ENCODE results near the gene SASH1. TPM values are rescaled to one million over a fixed set of nuclear protein-coding genes. Genes with fewer than 3 reads are reported as not detected.

Gene SASH1
- total RNA-seq, 1 donor from 2014 or later, result 75.7 TPM

DNA sequence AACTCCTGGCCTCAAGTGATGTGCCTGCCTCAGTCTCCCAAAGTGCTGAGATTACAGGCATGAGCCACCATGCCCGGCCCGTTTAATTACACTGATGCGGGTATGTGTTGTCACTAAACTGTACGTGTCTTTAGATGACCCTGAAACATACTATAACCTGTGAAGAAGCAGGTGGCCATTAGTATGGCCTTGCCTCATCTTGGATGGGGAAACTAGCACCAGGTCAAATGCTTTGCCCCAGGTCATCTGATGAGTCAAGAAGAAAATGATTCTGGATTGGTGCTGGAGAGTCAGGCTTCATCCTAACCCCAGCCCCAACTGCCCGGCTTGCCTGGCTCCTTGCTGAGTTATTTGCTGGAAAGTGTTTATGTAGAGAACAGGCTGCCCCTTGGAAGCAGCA is 2.9 kb upstream of the SASH1 start:
- H3K9me3 Mint-ChIP-seq (ENCODE audit: unreplicated experiment), result no peaks in the 10 kb centered on the region
- TF ChIP-seq, protein P1, sequence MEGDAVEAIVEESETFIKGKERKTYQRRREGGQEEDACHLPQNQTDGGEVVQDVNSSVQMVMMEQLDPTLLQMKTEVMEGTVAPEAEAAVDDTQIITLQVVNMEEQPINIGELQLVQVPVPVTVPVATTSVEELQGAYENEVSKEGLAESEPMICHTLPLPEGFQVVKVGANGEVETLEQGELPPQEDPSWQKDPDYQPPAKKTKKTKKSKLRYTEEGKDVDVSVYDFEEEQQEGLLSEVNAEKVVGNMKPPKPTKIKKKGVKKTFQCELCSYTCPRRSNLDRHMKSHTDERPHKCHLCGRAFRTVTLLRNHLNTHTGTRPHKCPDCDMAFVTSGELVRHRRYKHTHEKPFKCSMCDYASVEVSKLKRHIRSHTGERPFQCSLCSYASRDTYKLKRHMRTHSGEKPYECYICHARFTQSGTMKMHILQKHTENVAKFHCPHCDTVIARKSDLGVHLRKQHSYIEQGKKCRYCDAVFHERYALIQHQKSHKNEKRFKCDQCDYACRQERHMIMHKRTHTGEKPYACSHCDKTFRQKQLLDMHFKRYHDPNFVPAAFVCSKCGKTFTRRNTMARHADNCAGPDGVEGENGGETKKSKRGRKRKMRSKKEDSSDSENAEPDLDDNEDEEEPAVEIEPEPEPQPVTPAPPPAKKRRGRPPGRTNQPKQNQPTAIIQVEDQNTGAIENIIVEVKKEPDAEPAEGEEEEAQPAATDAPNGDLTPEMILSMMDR (IDR thresholded peaks at IDR 0.05), result no peak
- peaks cover 26% of the 10 kb centered on the region for H3K4me1 Mint-ChIP-seq (ENCODE audit: unreplicated experiment)
- H3K36me3 Mint-ChIP-seq (ENCODE audit: unreplicated experiment), result no peaks in the 10 kb centered on the region
- no peak overlapping the region for H3K27ac Mint-ChIP-seq (ENCODE audit: unreplicated experiment)
- no peak overlapping the region for H3K4me3 Mint-ChIP-seq (ENCODE audit: unreplicated experiment)
- no peaks in the 10 kb centered on the region for H3K27me3 Mint-ChIP-seq (ENCODE audit: unreplicated experiment)
- DNase-seq (ENCODE audit: extremely low spot score, unreplicated experiment), result no peak

DNA sequence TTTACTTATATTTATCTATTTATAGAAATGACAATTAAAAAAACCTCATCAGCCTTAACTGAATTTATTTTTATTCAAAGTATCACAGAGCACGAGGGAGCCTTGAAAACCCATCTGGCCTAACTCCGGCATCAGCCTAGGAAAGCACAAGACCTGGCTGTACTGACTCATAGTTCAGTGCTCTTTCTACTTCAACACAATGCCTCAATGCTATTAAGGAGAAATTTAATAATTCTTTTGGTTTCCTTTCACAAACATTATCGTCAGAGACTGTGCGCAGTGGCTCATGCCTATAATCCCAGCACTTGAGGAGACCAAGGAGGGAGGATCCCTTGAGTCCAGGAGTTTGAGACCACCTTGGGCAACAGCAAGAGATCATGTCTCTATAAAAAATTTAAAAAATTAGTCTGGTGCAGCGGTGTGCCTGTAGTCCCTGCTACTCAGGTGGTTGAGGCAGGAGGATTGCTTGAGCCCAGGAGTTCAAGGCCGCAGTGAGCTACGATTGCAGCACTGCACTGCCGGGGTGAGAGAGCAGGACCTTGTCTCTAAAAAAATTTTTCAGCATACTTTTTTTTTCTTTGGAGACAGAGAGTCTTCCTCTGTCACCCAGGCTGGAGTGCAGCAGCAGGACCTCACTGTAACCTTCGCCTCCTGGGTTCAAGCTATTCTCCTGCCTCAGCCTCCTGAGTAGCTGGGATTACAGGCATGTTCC is 1.9 kb upstream of the SASH1 start:
- TF ChIP-seq, protein P1 (IDR thresholded peaks at IDR 0.05), result no peak
- H3K27me3 Mint-ChIP-seq (ENCODE audit: unreplicated experiment), result no peaks in the 10 kb centered on the region
- no peak overlapping the region for H3K27ac Mint-ChIP-seq (ENCODE audit: unreplicated experiment)
- no peaks in the 10 kb centered on the region for H3K9me3 Mint-ChIP-seq (ENCODE audit: unreplicated experiment)
- H3K4me1 Mint-ChIP-seq (ENCODE audit: unreplicated experiment), result peaks cover 31% of the 10 kb centered on the region
- DNase-seq (ENCODE audit: extremely low spot score, unreplicated experiment), result no peak
- no peak overlapping the region for H3K4me3 Mint-ChIP-seq (ENCODE audit: unreplicated experiment)
- no peaks in the 10 kb centered on the region for H3K36me3 Mint-ChIP-seq (ENCODE audit: unreplicated experiment)

DNA sequence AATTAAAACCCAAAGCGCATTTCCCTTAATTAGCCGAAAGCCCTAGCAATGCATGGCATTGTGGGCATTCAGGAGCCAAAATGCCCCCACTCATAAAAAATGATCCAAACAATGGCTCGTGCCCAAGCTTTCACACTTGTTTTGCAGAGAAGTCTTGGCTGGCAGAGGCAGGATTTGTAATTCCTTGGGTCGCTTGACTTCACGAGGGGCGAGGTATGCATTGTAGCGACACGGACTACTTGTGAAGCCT is 613 bp upstream of the SASH1 start:
- TF ChIP-seq, protein P1 (IDR thresholded peaks at IDR 0.05), result no peak
- Mint-ChIP-seq H3K27me3 (ENCODE audit: unreplicated experiment) (no peaks in the 10 kb centered on the region), H3K27ac (ENCODE audit: unreplicated experiment) (peak overlapping the region; percentile 99), H3K4me3 (ENCODE audit: unreplicated experiment) (peak overlapping the region; percentile 95), H3K9me3 (ENCODE audit: unreplicated experiment) (no peaks in the 10 kb centered on the region), H3K4me1 (ENCODE audit: unreplicated experiment) (peaks cover 44% of the 10 kb centered on the region), H3K36me3 (ENCODE audit: unreplicated experiment) (peaks cover 2% of the 10 kb centered on the region)
- DNase-seq (ENCODE audit: extremely low spot score, unreplicated experiment), result no peak

DNA sequence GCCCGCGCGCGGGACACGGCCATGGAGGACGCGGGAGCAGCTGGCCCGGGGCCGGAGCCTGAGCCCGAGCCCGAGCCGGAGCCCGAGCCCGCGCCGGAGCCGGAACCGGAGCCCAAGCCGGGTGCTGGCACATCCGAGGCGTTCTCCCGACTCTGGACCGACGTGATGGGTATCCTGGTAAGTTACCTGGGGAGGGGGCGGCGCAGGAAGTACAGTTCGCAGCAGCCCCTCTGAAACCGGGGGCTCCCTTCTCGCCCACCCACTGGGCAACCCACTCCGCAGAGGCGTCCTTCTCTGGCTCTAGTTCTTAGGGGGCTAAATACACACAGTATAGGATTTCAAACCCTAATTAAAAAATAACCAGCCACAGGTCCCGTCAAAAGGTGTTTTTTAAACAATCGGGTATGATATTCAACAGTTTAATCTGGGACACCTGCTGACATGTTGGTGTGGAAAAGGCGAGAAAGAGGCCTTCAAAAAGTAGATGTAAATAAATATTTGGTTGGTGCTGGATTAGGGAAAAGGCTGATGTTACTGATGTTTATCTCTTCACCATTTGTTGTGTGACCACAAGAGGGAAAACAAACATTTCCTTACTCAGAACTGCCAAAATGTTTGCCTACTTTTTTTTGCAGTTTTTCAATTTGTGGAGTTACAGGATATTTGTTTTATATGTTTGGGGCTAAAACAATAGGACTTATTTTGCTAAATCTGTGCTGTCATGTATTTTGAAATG is 577 bp downstream of the SASH1 start:
- peak overlapping the region; percentile 43 for H3K27ac Mint-ChIP-seq (ENCODE audit: unreplicated experiment)
- peaks cover 2% of the 10 kb centered on the region for H3K36me3 Mint-ChIP-seq (ENCODE audit: unreplicated experiment)

DNA sequence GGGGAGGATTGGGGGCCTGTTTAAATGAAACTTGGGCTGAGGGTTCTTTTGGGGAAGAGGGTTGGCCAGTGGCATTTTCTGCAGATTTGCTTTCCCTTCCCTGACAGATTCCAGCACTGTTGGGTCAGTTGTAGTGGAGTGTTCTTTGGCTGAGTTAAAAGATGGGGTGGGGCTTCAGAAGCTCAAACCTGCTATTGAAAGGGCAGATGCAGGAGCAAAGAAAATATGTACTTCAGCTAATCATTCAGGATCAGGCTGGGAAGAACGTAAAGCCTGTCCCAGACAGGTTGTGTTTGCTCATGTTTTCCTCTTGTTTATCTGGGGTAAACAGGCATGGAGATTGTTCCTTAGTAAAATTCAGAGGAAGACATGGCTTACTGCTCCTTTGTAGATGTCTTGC is 2.5 kb downstream of the SASH1 start:
- Mint-ChIP-seq H3K9me3 (ENCODE audit: unreplicated experiment) (no peaks in the 10 kb centered on the region), H3K4me3 (ENCODE audit: unreplicated experiment) (peak overlapping the region; percentile 38), H3K36me3 (ENCODE audit: unreplicated experiment) (peaks cover 5% of the 10 kb centered on the region), H3K27ac (ENCODE audit: unreplicated experiment) (peak overlapping the region; percentile 20), H3K4me1 (ENCODE audit: unreplicated experiment) (peaks cover 54% of the 10 kb centered on the region), H3K27me3 (ENCODE audit: unreplicated experiment) (no peaks in the 10 kb centered on the region)
- no peak for DNase-seq (ENCODE audit: extremely low spot score, unreplicated experiment)
- TF ChIP-seq, protein P1 (IDR thresholded peaks at IDR 0.05), result no peak

More for the DNA sequence above, 577 bp downstream of the SASH1 start:
- DNase-seq (ENCODE audit: extremely low spot score, unreplicated experiment), result no peak
- H3K4me3 Mint-ChIP-seq (ENCODE audit: unreplicated experiment), result peak overlapping the region; percentile 78
- TF ChIP-seq, protein P1 (IDR thresholded peaks at IDR 0.05), result no peak
- H3K27me3 Mint-ChIP-seq (ENCODE audit: unreplicated experiment), result no peaks in the 10 kb centered on the region
- peaks cover 46% of the 10 kb centered on the region for H3K4me1 Mint-ChIP-seq (ENCODE audit: unreplicated experiment)
- no peaks in the 10 kb centered on the region for H3K9me3 Mint-ChIP-seq (ENCODE audit: unreplicated experiment)

Measured in osteocyte (in vitro differentiated cells).